Measurements from ENCODE around the gene FXYD7. TPM values are rescaled to one million over a fixed set of nuclear protein-coding genes. Genes with fewer than 3 reads are reported as not detected.

FXYD7 gene
- polyA plus RNA-seq, 1 donor (not counting 4 experiments of a cell fraction or from before 2014, with no cell fraction given), result not detected

- Histone ChIP-seq H3K9me3 (ENCODE audit: control insufficient read depth, low read depth, low read length) (no peaks in the 10 kb centered on the region), H3K9me1 (ENCODE audit: control insufficient read depth, extremely low read depth, insufficient read depth, low read length) (no peaks in the 10 kb centered on the region), H3K4me3 (ENCODE audit: control insufficient read depth in 2 of 3, extremely low read depth in 1 of 3, insufficient read depth in 2 of 3, low read depth in 1 of 3, low read length in 3 of 3) (no peak overlapping the region), H3K79me2 (ENCODE audit: control insufficient read depth, insufficient read depth, low read length) (no peaks in the 10 kb centered on the region), H3K27me3 (ENCODE audit: control insufficient read depth, extremely low read depth, insufficient read depth, low read length) (no peaks in the 10 kb centered on the region), H3K36me3 (ENCODE audit: control insufficient read depth in 2 of 2, extremely low read depth in 1 of 2, insufficient read depth in 2 of 2, low read length in 2 of 2) (no peaks in the 10 kb centered on the region), H4K20me1 (ENCODE audit: control insufficient read depth, extremely low read depth, insufficient read depth, low read length) (no peaks in the 10 kb centered on the region), H3K4me2 (ENCODE audit: control insufficient read depth, extremely low read depth, insufficient read depth, low read depth, low read length) (no peak overlapping the region), H2AFZ (ENCODE audit: control insufficient read depth, low read length) (no peak overlapping the region), H3K4me1 (ENCODE audit: control insufficient read depth, extremely low read depth, insufficient read depth, low read length) (peaks cover 6% of the 10 kb centered on the region), H3K27ac (ENCODE audit: control insufficient read depth, insufficient read depth, low read length) (no peak overlapping the region), H3K9ac (ENCODE audit: control insufficient read depth, extremely low read depth, insufficient read depth, low read length) (no peak overlapping the region)
- DNase-seq (ENCODE audit: low read depth, low spot score) (no peak), FAIRE-seq (no peak)
- TF ChIP-seq CTCF (optimal IDR thresholded peaks at IDR 0.05 in 1 of 3, IDR thresholded peaks at IDR 0.05 in 1 of 3, conservative IDR thresholded peaks at IDR 0.05 in 1 of 3; ENCODE audit: extremely low read depth in 1 of 3, insufficient read depth in 2 of 3, low read length in 3 of 3) (no peak), EZH2 (IDR thresholded peaks at IDR 0.05; ENCODE audit: low read length) (no peak)
- dilution Hi-C loops (cut with MboI; ENCODE audit: extremely low pct_ligation_motif_present, low sequenced_read_pairs), result no loop called here
Measured at GRCh38 chr19:35133826-35134225, 9.2 kb upstream of the FXYD7 start.

- H3K9me3 ChIP-seq (ENCODE audit: control insufficient read depth, low read depth, low read length), result no peaks in the 10 kb centered on the region
- H3K27me3 ChIP-seq (ENCODE audit: control insufficient read depth, extremely low read depth, insufficient read depth, low read length), result no peaks in the 10 kb centered on the region
- no peaks in the 10 kb centered on the region for H3K9me1 ChIP-seq (ENCODE audit: control insufficient read depth, extremely low read depth, insufficient read depth, low read length)
- no peak for FAIRE-seq
- no peaks in the 10 kb centered on the region for H3K36me3 ChIP-seq (ENCODE audit: control insufficient read depth in 2 of 2, extremely low read depth in 1 of 2, insufficient read depth in 2 of 2, low read length in 2 of 2)
- H3K4me2 ChIP-seq (ENCODE audit: control insufficient read depth, extremely low read depth, insufficient read depth, low read depth, low read length), result no peak within 1 kb of the TSS
- TF ChIP-seq EZH2 (IDR thresholded peaks at IDR 0.05; ENCODE audit: low read length) (no peak), CTCF (optimal IDR thresholded peaks at IDR 0.05 in 1 of 3, IDR thresholded peaks at IDR 0.05 in 1 of 3, conservative IDR thresholded peaks at IDR 0.05 in 1 of 3; ENCODE audit: extremely low read depth in 1 of 3, insufficient read depth in 2 of 3, low read length in 3 of 3) (no peak)
- H4K20me1 ChIP-seq (ENCODE audit: control insufficient read depth, extremely low read depth, insufficient read depth, low read length), result no peaks in the 10 kb centered on the region
- H3K27ac ChIP-seq (ENCODE audit: control insufficient read depth, insufficient read depth, low read length), result no peak within 1 kb of the TSS
- DNase-seq (ENCODE audit: low read depth, low spot score), result no peak
- no peak within 1 kb of the TSS for H3K4me3 ChIP-seq (ENCODE audit: control insufficient read depth in 2 of 3, extremely low read depth in 1 of 3, insufficient read depth in 2 of 3, low read depth in 1 of 3, low read length in 3 of 3)
- peaks cover 6% of the 10 kb centered on the region for H3K4me1 ChIP-seq (ENCODE audit: control insufficient read depth, extremely low read depth, insufficient read depth, low read length)
- no peak within 1 kb of the TSS for H2AFZ ChIP-seq (ENCODE audit: control insufficient read depth, low read length)
- no peaks in the 10 kb centered on the region for H3K79me2 ChIP-seq (ENCODE audit: control insufficient read depth, insufficient read depth, low read length)
- H3K9ac ChIP-seq (ENCODE audit: control insufficient read depth, extremely low read depth, insufficient read depth, low read length), result no peak within 1 kb of the TSS
- dilution Hi-C loops (cut with MboI; ENCODE audit: extremely low pct_ligation_motif_present, low sequenced_read_pairs), result no loop called here
Measured at GRCh38 chr19:35134601-35135242, 8.3 kb upstream of the FXYD7 start, which contains the start of gene LGI4. TSS of gene LGI4 (minus strand) at chr19:35135059. CDS start at chr19:35134680, 379 bp downstream.
